Measurements from ENCODE around the gene SOX12. TPM values are rescaled to one million over a fixed set of nuclear protein-coding genes. Genes with fewer than 3 reads are reported as not detected.
"Not testable (repeated sequence)": the region's sequence is repeated elsewhere in the genome, so short reads cannot be mapped to it uniquely, and the experiment has no call there.

Gene SOX12
- total RNA-seq, 1 donor from 2014 or later = 3.7 TPM

GRCh38 chr20:370977-371754, 45.8 kb downstream of the SOX12 start:
- H3K4me1 ChIP-seq (ENCODE audit: control insufficient read depth in 3 of 3, insufficient read depth in 3 of 3, low read length in 3 of 3) = peaks cover 11 to 23% (median 15%) of the 10 kb centered on the region in 3 donors
- no peaks in the 10 kb centered on the region for H3K27me3 ChIP-seq (ENCODE audit: control insufficient read depth in 3 of 3, insufficient read depth in 3 of 3, low read length in 3 of 3)
- no peaks in the 10 kb centered on the region for H3K36me3 ChIP-seq (ENCODE audit: control insufficient read depth in 3 of 3, insufficient read depth in 3 of 3, low read length in 3 of 3)
- H3K4me3 ChIP-seq (ENCODE audit: low read length in 3 of 3) = no peak overlapping the region
- H3K9ac ChIP-seq (ENCODE audit: low read depth in 1 of 3, low read length in 3 of 3) = no peak overlapping the region
- H3K9me3 ChIP-seq (ENCODE audit: control insufficient read depth in 3 of 3, low read length in 3 of 3) = no peaks in the 10 kb centered on the region
- no peak overlapping the region for H3K27ac ChIP-seq (ENCODE audit: low read depth, low read length)

GRCh38 chr20:371755-372542, 46.6 kb downstream of the SOX12 start:
- Histone ChIP-seq H3K27ac (ENCODE audit: low read depth, low read length) (no peak overlapping the region), H3K4me3 (ENCODE audit: low read length in 3 of 3) (no peak overlapping the region), H3K9me3 (ENCODE audit: control insufficient read depth in 3 of 3, low read length in 3 of 3) (no peaks in the 10 kb centered on the region), H3K4me1 (ENCODE audit: control insufficient read depth in 3 of 3, insufficient read depth in 3 of 3, low read length in 3 of 3) (peaks cover 11 to 23% (median 15%) of the 10 kb centered on the region in 3 donors), H3K9ac (ENCODE audit: low read depth in 1 of 3, low read length in 3 of 3) (no peak overlapping the region), H3K36me3 (ENCODE audit: control insufficient read depth in 3 of 3, insufficient read depth in 3 of 3, low read length in 3 of 3) (no peaks in the 10 kb centered on the region), H3K27me3 (ENCODE audit: control insufficient read depth in 3 of 3, insufficient read depth in 3 of 3, low read length in 3 of 3) (no peaks in the 10 kb centered on the region)

DNA sequence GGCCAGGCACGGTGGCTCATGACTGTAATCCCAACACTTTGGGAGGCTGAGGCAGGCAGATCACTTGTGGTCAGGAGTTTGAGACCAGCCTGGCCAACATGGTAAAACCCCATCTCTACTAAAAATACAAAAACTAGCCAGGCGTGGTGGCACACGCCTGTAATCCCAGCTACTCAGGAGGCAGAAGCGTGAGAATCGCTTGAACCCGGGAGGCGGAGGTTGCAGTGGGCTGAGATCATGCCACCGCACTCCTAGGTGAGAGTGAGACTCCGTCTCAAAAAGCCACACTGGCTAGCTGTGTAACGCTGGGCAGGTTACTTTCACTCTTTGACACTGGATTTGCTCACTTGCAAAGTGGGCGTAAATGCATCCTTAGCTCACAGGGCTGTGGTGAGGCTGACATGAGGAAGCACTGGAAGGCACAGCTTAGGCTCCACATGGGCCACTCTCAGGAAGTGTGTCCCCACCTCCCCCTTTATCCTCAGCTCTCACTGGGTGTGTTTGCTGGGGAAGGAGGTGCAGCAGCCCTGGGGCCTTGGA, 47.3 kb downstream of the SOX12 start:
- H3K4me3 ChIP-seq (ENCODE audit: low read length in 3 of 3) = not testable (repeated sequence)

DNA sequence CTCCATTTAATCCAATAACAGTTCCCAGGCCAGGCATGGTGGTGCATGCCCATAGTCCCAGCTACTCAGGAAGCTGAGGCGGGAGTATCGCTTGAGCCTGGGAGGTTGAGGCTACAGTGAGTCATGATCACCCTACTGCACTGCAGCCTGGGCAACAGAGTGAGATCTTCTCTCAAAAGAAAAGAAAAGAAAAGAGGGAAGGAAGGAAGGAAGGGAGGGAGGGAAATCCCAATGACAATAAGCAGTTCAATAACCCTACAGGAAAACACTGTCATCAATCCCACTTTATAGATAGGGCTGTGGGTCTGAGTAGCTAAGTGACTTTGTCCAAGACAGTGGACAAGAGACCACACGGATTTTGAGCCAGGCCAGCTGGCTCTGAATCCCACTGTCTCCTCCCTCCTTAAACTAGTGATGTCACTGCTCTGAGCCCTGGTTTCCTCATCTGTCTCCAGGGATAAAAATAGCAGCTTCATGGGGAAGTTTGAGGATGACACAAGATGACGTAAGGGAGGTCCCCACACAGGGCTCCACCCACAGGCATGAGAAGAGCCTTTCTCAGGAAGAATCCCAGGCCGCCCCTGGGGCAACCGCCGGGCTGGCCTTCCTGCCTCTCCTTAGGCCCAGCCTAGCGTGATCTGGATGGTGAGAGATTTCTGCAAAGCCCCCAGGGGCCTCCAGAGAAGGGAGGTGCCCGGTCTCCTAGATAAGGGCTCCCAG, 48.0 kb downstream of the SOX12 start:
- no peak overlapping the region for H3K4me3 ChIP-seq (ENCODE audit: low read length in 3 of 3)
- H3K9ac ChIP-seq (ENCODE audit: low read depth in 1 of 3, low read length in 3 of 3) = no peak overlapping the region
- no peak overlapping the region for H3K27ac ChIP-seq (ENCODE audit: low read depth, low read length)
- no peaks in the 10 kb centered on the region for H3K27me3 ChIP-seq (ENCODE audit: control insufficient read depth in 3 of 3, insufficient read depth in 3 of 3, low read length in 3 of 3)
- peaks cover 11 to 23% (median 15%) of the 10 kb centered on the region in 3 donors for H3K4me1 ChIP-seq (ENCODE audit: control insufficient read depth in 3 of 3, insufficient read depth in 3 of 3, low read length in 3 of 3)
- H3K9me3 ChIP-seq (ENCODE audit: control insufficient read depth in 3 of 3, low read length in 3 of 3) = no peaks in the 10 kb centered on the region
- no peaks in the 10 kb centered on the region for H3K36me3 ChIP-seq (ENCODE audit: control insufficient read depth in 3 of 3, insufficient read depth in 3 of 3, low read length in 3 of 3)

More for the DNA sequence above, 47.3 kb downstream of the SOX12 start:
- H3K9ac ChIP-seq (ENCODE audit: low read depth in 1 of 3, low read length in 3 of 3); H3K27ac ChIP-seq (ENCODE audit: low read depth, low read length); H3K27me3 ChIP-seq (ENCODE audit: control insufficient read depth in 3 of 3, insufficient read depth in 3 of 3, low read length in 3 of 3); H3K9me3 ChIP-seq (ENCODE audit: control insufficient read depth in 3 of 3, low read length in 3 of 3); H3K36me3 ChIP-seq (ENCODE audit: control insufficient read depth in 3 of 3, insufficient read depth in 3 of 3, low read length in 3 of 3): not testable (repeated sequence)
- peaks cover 11 to 23% (median 15%) of the 10 kb centered on the region in 3 donors for H3K4me1 ChIP-seq (ENCODE audit: control insufficient read depth in 3 of 3, insufficient read depth in 3 of 3, low read length in 3 of 3)

- H3K27ac ChIP-seq (ENCODE audit: low read depth, low read length) = no peak overlapping the region
- no peak overlapping the region for H3K4me3 ChIP-seq (ENCODE audit: low read length in 3 of 3)
- H3K9ac ChIP-seq (ENCODE audit: low read depth in 1 of 3, low read length in 3 of 3) = no peak overlapping the region
- H3K27me3 ChIP-seq (ENCODE audit: control insufficient read depth in 3 of 3, insufficient read depth in 3 of 3, low read length in 3 of 3) = peaks cover 3 to 8% (median 6%) of the 10 kb centered on the region in 3 donors
- H3K36me3 ChIP-seq (ENCODE audit: control insufficient read depth in 3 of 3, insufficient read depth in 3 of 3, low read length in 3 of 3) = no peaks in the 10 kb centered on the region
- H3K4me1 ChIP-seq (ENCODE audit: control insufficient read depth in 3 of 3, insufficient read depth in 3 of 3, low read length in 3 of 3) = peaks cover 11 to 23% (median 15%) of the 10 kb centered on the region in 3 donors
- no peaks in the 10 kb centered on the region for H3K9me3 ChIP-seq (ENCODE audit: control insufficient read depth in 3 of 3, low read length in 3 of 3)
Measured at GRCh38 chr20:375265-375889, 50.0 kb downstream of the SOX12 start.

DNA sequence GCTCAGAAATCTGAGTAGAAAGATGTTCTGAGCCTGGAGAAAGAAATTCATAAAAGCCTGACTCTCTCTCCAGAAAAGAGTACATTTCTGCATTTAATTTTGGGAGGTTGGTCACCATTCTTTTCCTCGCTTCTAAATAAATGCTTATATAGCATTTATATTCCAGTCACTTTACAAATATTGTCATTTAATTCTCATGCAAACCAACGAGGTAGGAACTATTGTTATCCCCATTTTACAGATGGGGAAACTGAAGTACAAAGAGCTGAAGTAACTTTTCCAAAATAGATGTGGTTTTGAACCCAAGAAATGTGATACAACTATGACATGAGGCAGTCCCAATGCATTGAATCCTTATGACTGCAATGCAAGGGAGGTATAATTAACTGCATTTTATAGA, 50.7 kb downstream of the SOX12 start:
- Histone ChIP-seq H3K36me3 (ENCODE audit: control insufficient read depth in 3 of 3, insufficient read depth in 3 of 3, low read length in 3 of 3) (no peaks in the 10 kb centered on the region), H3K4me3 (ENCODE audit: low read length in 3 of 3) (no peak overlapping the region), H3K4me1 (ENCODE audit: control insufficient read depth in 3 of 3, insufficient read depth in 3 of 3, low read length in 3 of 3) (peaks cover 11 to 19% (median 15%) of the 10 kb centered on the region in 3 donors), H3K9ac (ENCODE audit: low read depth in 1 of 3, low read length in 3 of 3) (no peak overlapping the region), H3K27ac (ENCODE audit: low read depth, low read length) (no peak overlapping the region), H3K27me3 (ENCODE audit: control insufficient read depth in 3 of 3, insufficient read depth in 3 of 3, low read length in 3 of 3) (peaks cover 3 to 8% (median 6%) of the 10 kb centered on the region in 3 donors), H3K9me3 (ENCODE audit: control insufficient read depth in 3 of 3, low read length in 3 of 3) (no peaks in the 10 kb centered on the region)

DNA sequence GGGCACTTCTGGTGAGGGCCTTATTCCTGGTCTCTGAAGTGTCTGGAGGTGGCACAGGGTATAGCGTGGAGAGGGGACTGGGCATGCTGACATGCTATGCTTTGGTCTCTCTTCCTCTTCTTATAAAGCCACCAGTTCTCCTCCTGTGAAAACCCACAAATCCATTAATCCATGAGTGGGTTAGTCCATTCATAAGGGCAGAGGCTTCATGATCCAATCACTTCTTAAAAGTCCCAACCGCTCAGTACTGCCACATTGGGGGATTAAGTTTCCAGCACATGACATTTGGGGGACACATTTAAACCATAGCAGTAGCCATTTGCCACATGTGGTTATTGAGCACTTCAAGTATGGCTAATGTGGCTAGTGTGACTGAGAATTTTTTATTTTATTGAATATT, 51.4 kb downstream of the SOX12 start:
- H3K9me3 ChIP-seq (ENCODE audit: control insufficient read depth in 3 of 3, low read length in 3 of 3) = no peaks in the 10 kb centered on the region
- no peak overlapping the region for H3K27ac ChIP-seq (ENCODE audit: low read depth, low read length)
- peaks cover 3 to 8% (median 6%) of the 10 kb centered on the region in 3 donors for H3K27me3 ChIP-seq (ENCODE audit: control insufficient read depth in 3 of 3, insufficient read depth in 3 of 3, low read length in 3 of 3)
- no peaks in the 10 kb centered on the region for H3K36me3 ChIP-seq (ENCODE audit: control insufficient read depth in 3 of 3, insufficient read depth in 3 of 3, low read length in 3 of 3)
- H3K4me3 ChIP-seq (ENCODE audit: low read length in 3 of 3) = no peak overlapping the region
- H3K9ac ChIP-seq (ENCODE audit: low read depth in 1 of 3, low read length in 3 of 3) = no peak overlapping the region
- peaks cover 6 to 13% (median 11%) of the 10 kb centered on the region in 3 donors for H3K4me1 ChIP-seq (ENCODE audit: control insufficient read depth in 3 of 3, insufficient read depth in 3 of 3, low read length in 3 of 3)

- H3K9ac ChIP-seq (ENCODE audit: low read depth in 1 of 3, low read length in 3 of 3) = not testable (repeated sequence)
Measured at GRCh38 chr20:377578-377977, 52.2 kb downstream of the SOX12 start.

DNA sequence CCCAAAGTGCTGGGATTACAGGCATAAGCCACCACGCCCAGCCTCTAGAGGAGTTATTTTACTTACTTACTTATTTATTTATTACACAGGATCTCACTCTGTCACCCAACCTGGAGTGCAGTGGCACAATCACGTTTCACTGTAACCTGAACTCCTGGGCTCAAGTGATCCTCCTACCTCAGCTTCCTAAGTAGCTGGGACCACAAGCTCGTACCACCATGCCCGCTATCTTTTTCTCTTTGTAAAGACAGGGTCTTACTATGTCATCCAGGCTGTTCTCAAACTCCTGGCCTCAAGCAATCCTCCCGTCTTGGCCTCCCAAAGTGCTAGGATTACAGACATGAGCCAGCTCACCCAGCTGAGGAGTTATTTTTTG, 53.6 kb downstream of the SOX12 start:
- H3K27me3 ChIP-seq (ENCODE audit: control insufficient read depth in 3 of 3, insufficient read depth in 3 of 3, low read length in 3 of 3) = peaks cover 3 to 16% (median 12%) of the 10 kb centered on the region in 3 donors
- no peak overlapping the region for H3K4me3 ChIP-seq (ENCODE audit: low read length in 3 of 3)
- H3K27ac ChIP-seq (ENCODE audit: low read depth, low read length) = no peak overlapping the region
- no peak overlapping the region for H3K9ac ChIP-seq (ENCODE audit: low read depth in 1 of 3, low read length in 3 of 3)
- H3K4me1 ChIP-seq (ENCODE audit: control insufficient read depth in 3 of 3, insufficient read depth in 3 of 3, low read length in 3 of 3) = peaks cover 2 to 6% (median 3%) of the 10 kb centered on the region in 3 donors
- no peaks in the 10 kb centered on the region for H3K36me3 ChIP-seq (ENCODE audit: control insufficient read depth in 3 of 3, insufficient read depth in 3 of 3, low read length in 3 of 3)
- no peaks in the 10 kb centered on the region for H3K9me3 ChIP-seq (ENCODE audit: control insufficient read depth in 3 of 3, low read length in 3 of 3)

More at GRCh38 chr20:377578-377977, 52.2 kb downstream of the SOX12 start:
- not testable (repeated sequence) for H3K4me1 ChIP-seq (ENCODE audit: control insufficient read depth in 3 of 3, insufficient read depth in 3 of 3, low read length in 3 of 3); H3K36me3 ChIP-seq (ENCODE audit: control insufficient read depth in 3 of 3, insufficient read depth in 3 of 3, low read length in 3 of 3); H3K4me3 ChIP-seq (ENCODE audit: low read length in 3 of 3); H3K27ac ChIP-seq (ENCODE audit: low read depth, low read length); H3K9me3 ChIP-seq (ENCODE audit: control insufficient read depth in 3 of 3, low read length in 3 of 3)
- H3K27me3 ChIP-seq (ENCODE audit: control insufficient read depth in 3 of 3, insufficient read depth in 3 of 3, low read length in 3 of 3) = peaks cover 3 to 12% (median 10%) of the 10 kb centered on the region in 3 donors

All from skeletal muscle tissue (tissue), 4 donors.